HEK293 (cell line): ENCODE data around the gene CCDC187.

ENCODE experiments used
- TCF7L2 ChIP-seq: IDR thresholded peaks from 2 replicates; pipeline ENCODE4 v1.6.1; 2011; ENCODE audit warnings: low read depth, mild to moderate bottlenecking, inconsistent platforms, low read length, moderate library complexity, borderline replicate concordance
- ZBTB48 ChIP-seq: fragments of 450-650 bp; formaldehyde crosslinking; IDR thresholded peaks from 2 replicates; pipeline ENCODE4 v1.5.1; 2016; ENCODE audit warnings: missing biosample characterization, missing genetic modification characterization
- ZFP69B ChIP-seq: fragments of 450-650 bp; formaldehyde crosslinking; IDR thresholded peaks from 2 replicates; pipeline ENCODE4 v1.5.1; 2016; ENCODE audit warnings: missing biosample characterization, missing genetic modification characterization
- ZNF121 ChIP-seq: fragments of 450-650 bp; formaldehyde crosslinking; IDR thresholded peaks from 2 replicates; pipeline ENCODE4 v1.5.1; 2016; ENCODE audit warnings: missing biosample characterization, missing genetic modification characterization
- ZNF157 ChIP-seq: fragments of 450-650 bp; formaldehyde crosslinking; IDR thresholded peaks from 2 replicates; pipeline ENCODE4 v1.5.1; 2016; ENCODE audit warnings: missing biosample characterization, missing genetic modification characterization
- ZNF184 ChIP-seq: fragments of 450-650 bp; IDR thresholded peaks from 2 replicates; pipeline ENCODE4 v1.5.1; 2018; ENCODE audit warnings: missing biosample characterization, mild to moderate bottlenecking, missing genetic modification characterization
- ZNF19 ChIP-seq: fragments of 450-650 bp; formaldehyde crosslinking; IDR thresholded peaks from 2 replicates; pipeline ENCODE4; 2016; ENCODE audit warnings: missing biosample characterization, missing genetic modification characterization, low read depth
- ZNF211 ChIP-seq: fragments of 450-650 bp; formaldehyde crosslinking; IDR thresholded peaks from 2 replicates; pipeline ENCODE4 v1.5.1; 2016; ENCODE audit warnings: low read depth, missing biosample characterization, missing genetic modification characterization
- ZNF239 ChIP-seq: fragments of 450-650 bp; formaldehyde crosslinking; IDR thresholded peaks from 2 replicates; pipeline ENCODE4 v1.5.1; 2016; ENCODE audit warnings: missing biosample characterization, missing genetic modification characterization
- ZNF571 ChIP-seq: fragments of 450-650 bp; formaldehyde crosslinking; IDR thresholded peaks from 2 replicates; pipeline ENCODE4 v1.5.0; 2017; ENCODE audit warnings: missing biosample characterization, missing genetic modification characterization
- ZNF585B ChIP-seq: fragments of 450-650 bp; formaldehyde crosslinking; IDR thresholded peaks from 2 replicates; pipeline ENCODE4 v1.5.1; 2016; ENCODE audit warnings: missing biosample characterization, missing genetic modification characterization
- ZNF596 ChIP-seq: fragments of 450-650 bp; IDR thresholded peaks from 2 replicates; pipeline ENCODE4 v1.5.0; 2018; ENCODE audit warnings: missing biosample characterization, mild to moderate bottlenecking, missing genetic modification characterization, moderate library complexity
- ZNF629 ChIP-seq: fragments of 450-650 bp; formaldehyde crosslinking; IDR thresholded peaks from 2 replicates; pipeline ENCODE4 v1.5.1; 2017; ENCODE audit warnings: missing biosample characterization, missing genetic modification characterization
- ZNF701 ChIP-seq: fragments of 450-650 bp; formaldehyde crosslinking; IDR thresholded peaks from 2 replicates; pipeline ENCODE4 v1.5.1; 2016; ENCODE audit warnings: missing biosample characterization, missing genetic modification characterization
- ZNF747 ChIP-seq: fragments of 450-650 bp; formaldehyde crosslinking; IDR thresholded peaks from 2 replicates; pipeline ENCODE4 v1.5.1; 2016; ENCODE audit warnings: missing biosample characterization, missing genetic modification characterization
- ZNF785 ChIP-seq: fragments of 450-650 bp; formaldehyde crosslinking; IDR thresholded peaks from 2 replicates; pipeline ENCODE4 v1.5.1; 2016; ENCODE audit warnings: missing biosample characterization, missing genetic modification characterization
- ZNF830 ChIP-seq: fragments of 450-650 bp; IDR thresholded peaks from 2 replicates; pipeline ENCODE4 v1.5.0; 2018; ENCODE audit warnings: missing biosample characterization, missing genetic modification characterization, low read depth, mild to moderate bottlenecking, moderate library complexity
- ZSCAN30 ChIP-seq: fragments of 450-650 bp; IDR thresholded peaks from 2 replicates; pipeline ENCODE4 v1.5.1; 2018; ENCODE audit warnings: missing biosample characterization, mild to moderate bottlenecking, missing genetic modification characterization, moderate library complexity
- TF ChIP-seq, protein P1 (sequence below): fragments of 450-650 bp; formaldehyde crosslinking; IDR thresholded peaks from 2 replicates; pipeline ENCODE4 v1.5.1; 2017; ENCODE audit warnings: missing biosample characterization, missing genetic modification characterization
- TF ChIP-seq, protein P2 (sequence below): fragments of 450-650 bp; formaldehyde crosslinking; IDR thresholded peaks from 2 replicates; pipeline ENCODE4 v1.5.1; 2016; ENCODE audit warnings: missing biosample characterization, missing genetic modification characterization
- TF ChIP-seq, protein P3 (sequence below): IDR thresholded peaks from 2 replicates; pipeline ENCODE4 v1.6.1; 2011; ENCODE audit warnings: mild to moderate bottlenecking, low read depth, low read length, borderline replicate concordance
- TF ChIP-seq, protein P4 (sequence below): fragments of 450-650 bp; formaldehyde crosslinking; conservative IDR thresholded peaks from 2 replicates; pipeline ENCODE4 v1.5.1; 2016; ENCODE audit warnings: low read depth, missing biosample characterization, missing genetic modification characterization
- TF ChIP-seq, protein P5 (sequence below): fragments of 450-650 bp; formaldehyde crosslinking; IDR thresholded peaks from 2 replicates; pipeline ENCODE4 v1.5.1; 2016; ENCODE audit warnings: missing biosample characterization, missing genetic modification characterization, borderline replicate concordance

CCDC187 gene

DNA sequence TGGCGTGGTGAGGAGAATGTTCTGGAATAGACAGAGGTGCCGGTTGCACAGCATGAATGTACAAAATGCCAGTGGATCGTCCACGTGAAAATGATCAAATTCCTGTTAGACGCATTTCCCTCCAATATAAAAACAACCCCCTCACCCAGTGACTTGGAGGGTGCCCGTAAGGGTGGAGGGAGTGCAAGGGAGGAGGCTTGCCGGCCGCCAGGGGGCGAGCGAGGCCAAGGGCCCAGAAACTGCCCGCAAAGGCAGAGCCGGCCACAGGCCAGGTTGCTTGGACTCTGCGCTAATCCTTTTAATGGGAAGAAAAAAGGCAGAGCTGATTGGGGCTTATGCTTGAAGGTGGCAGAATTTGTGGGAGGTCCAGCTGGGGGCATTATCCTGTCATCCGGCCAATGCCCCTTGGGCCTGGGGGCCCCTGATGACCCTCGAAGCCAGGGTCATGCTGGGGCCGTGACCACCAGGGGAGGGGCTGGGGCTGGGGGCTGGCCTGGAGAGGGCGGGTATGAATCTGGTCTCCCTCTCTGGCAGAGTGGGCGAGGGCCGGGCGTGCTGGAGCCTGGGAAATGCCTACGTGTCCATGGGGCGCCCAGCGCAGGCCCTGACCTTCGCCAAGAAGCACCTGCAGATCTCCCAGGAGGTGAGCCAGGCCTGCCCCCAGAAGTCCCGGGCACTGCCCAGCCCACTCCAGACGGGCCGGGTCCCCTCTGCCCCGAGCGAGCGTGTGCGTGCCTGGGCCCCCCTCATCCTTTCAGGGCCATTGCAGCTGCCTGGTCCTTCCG, 35.5 kb upstream of the CCDC187 start (continued):
- TF ChIP-seq ZNF157 (tag by site-specific recombination), result no peak
- TF ChIP-seq ZNF585B, result no peak
- no peak for TF ChIP-seq ZNF701 (tag by site-specific recombination)
- TF ChIP-seq ZNF19, result no peak
- TF ChIP-seq ZNF747 (tag by site-specific recombination), result no peak
- TF ChIP-seq ZNF121, result no peak
- TF ChIP-seq ZFP69B (tag by site-specific recombination), result no peak
- no peak for TF ChIP-seq ZBTB48 (tag by site-specific recombination)
- TF ChIP-seq, protein P1, sequence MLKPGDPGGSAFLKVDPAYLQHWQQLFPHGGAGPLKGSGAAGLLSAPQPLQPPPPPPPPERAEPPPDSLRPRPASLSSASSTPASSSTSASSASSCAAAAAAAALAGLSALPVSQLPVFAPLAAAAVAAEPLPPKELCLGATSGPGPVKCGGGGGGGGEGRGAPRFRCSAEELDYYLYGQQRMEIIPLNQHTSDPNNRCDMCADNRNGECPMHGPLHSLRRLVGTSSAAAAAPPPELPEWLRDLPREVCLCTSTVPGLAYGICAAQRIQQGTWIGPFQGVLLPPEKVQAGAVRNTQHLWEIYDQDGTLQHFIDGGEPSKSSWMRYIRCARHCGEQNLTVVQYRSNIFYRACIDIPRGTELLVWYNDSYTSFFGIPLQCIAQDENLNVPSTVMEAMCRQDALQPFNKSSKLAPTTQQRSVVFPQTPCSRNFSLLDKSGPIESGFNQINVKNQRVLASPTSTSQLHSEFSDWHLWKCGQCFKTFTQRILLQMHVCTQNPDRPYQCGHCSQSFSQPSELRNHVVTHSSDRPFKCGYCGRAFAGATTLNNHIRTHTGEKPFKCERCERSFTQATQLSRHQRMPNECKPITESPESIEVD (tag by site-specific recombination), result no peak
- no peak for TF ChIP-seq ZNF184 (tag by site-specific recombination)
- TF ChIP-seq ZNF211, result no peak
- TF ChIP-seq ZNF596 (tag by site-specific recombination), result no peak
- no peak for TF ChIP-seq ZSCAN30 (tag by site-specific recombination)
- TF ChIP-seq ZNF830 (tag by site-specific recombination), result no peak
- TF ChIP-seq, protein P2, sequence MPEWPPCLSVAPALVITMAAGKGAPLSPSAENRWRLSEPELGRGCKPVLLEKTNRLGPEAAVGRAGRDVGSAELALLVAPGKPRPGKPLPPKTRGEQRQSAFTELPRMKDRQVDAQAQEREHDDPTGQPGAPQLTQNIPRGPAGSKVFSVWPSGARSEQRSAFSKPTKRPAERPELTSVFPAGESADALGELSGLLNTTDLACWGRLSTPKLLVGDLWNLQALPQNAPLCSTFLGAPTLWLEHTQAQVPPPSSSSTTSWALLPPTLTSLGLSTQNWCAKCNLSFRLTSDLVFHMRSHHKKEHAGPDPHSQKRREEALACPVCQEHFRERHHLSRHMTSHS, result no peak
- TF ChIP-seq TCF7L2, result no peak
- no peak for TF ChIP-seq ZNF571 (tag by site-specific recombination)
- TF ChIP-seq ZNF629 (tag by site-specific recombination), result no peak
- TF ChIP-seq, protein P3, sequence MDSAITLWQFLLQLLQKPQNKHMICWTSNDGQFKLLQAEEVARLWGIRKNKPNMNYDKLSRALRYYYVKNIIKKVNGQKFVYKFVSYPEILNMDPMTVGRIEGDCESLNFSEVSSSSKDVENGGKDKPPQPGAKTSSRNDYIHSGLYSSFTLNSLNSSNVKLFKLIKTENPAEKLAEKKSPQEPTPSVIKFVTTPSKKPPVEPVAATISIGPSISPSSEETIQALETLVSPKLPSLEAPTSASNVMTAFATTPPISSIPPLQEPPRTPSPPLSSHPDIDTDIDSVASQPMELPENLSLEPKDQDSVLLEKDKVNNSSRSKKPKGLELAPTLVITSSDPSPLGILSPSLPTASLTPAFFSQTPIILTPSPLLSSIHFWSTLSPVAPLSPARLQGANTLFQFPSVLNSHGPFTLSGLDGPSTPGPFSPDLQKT, result no peak
- no peak for TF ChIP-seq ZNF239
- TF ChIP-seq ZNF785, result no peak
- TF ChIP-seq, protein P4, sequence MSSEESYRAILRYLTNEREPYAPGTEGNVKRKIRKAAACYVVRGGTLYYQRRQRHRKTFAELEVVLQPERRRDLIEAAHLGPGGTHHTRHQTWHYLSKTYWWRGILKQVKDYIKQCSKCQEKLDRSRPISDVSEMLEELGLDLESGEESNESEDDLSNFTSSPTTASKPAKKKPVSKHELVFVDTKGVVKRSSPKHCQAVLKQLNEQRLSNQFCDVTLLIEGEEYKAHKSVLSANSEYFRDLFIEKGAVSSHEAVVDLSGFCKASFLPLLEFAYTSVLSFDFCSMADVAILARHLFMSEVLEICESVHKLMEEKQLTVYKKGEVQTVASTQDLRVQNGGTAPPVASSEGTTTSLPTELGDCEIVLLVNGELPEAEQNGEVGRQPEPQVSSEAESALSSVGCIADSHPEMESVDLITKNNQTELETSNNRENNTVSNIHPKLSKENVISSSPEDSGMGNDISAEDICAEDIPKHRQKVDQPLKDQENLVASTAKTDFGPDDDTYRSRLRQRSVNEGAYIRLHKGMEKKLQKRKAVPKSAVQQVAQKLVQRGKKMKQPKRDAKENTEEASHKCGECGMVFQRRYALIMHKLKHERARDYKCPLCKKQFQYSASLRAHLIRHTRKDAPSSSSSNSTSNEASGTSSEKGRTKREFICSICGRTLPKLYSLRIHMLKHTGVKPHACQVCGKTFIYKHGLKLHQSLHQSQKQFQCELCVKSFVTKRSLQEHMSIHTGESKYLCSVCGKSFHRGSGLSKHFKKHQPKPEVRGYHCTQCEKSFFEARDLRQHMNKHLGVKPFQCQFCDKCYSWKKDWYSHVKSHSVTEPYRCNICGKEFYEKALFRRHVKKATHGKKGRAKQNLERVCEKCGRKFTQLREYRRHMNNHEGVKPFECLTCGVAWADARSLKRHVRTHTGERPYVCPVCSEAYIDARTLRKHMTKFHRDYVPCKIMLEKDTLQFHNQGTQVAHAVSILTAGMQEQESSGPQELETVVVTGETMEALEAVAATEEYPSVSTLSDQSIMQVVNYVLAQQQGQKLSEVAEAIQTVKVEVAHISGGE (tag by site-specific recombination), result no peak
- TF ChIP-seq, protein P5, sequence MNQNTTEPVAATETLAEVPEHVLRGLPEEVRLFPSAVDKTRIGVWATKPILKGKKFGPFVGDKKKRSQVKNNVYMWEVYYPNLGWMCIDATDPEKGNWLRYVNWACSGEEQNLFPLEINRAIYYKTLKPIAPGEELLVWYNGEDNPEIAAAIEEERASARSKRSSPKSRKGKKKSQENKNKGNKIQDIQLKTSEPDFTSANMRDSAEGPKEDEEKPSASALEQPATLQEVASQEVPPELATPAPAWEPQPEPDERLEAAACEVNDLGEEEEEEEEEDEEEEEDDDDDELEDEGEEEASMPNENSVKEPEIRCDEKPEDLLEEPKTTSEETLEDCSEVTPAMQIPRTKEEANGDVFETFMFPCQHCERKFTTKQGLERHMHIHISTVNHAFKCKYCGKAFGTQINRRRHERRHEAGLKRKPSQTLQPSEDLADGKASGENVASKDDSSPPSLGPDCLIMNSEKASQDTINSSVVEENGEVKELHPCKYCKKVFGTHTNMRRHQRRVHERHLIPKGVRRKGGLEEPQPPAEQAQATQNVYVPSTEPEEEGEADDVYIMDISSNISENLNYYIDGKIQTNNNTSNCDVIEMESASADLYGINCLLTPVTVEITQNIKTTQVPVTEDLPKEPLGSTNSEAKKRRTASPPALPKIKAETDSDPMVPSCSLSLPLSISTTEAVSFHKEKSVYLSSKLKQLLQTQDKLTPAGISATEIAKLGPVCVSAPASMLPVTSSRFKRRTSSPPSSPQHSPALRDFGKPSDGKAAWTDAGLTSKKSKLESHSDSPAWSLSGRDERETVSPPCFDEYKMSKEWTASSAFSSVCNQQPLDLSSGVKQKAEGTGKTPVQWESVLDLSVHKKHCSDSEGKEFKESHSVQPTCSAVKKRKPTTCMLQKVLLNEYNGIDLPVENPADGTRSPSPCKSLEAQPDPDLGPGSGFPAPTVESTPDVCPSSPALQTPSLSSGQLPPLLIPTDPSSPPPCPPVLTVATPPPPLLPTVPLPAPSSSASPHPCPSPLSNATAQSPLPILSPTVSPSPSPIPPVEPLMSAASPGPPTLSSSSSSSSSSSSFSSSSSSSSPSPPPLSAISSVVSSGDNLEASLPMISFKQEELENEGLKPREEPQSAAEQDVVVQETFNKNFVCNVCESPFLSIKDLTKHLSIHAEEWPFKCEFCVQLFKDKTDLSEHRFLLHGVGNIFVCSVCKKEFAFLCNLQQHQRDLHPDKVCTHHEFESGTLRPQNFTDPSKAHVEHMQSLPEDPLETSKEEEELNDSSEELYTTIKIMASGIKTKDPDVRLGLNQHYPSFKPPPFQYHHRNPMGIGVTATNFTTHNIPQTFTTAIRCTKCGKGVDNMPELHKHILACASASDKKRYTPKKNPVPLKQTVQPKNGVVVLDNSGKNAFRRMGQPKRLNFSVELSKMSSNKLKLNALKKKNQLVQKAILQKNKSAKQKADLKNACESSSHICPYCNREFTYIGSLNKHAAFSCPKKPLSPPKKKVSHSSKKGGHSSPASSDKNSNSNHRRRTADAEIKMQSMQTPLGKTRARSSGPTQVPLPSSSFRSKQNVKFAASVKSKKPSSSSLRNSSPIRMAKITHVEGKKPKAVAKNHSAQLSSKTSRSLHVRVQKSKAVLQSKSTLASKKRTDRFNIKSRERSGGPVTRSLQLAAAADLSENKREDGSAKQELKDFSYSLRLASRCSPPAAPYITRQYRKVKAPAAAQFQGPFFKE, result no peak
